ENCODE measurements around the gene SRGAP3.

- TF ChIP-seq, protein P1, sequence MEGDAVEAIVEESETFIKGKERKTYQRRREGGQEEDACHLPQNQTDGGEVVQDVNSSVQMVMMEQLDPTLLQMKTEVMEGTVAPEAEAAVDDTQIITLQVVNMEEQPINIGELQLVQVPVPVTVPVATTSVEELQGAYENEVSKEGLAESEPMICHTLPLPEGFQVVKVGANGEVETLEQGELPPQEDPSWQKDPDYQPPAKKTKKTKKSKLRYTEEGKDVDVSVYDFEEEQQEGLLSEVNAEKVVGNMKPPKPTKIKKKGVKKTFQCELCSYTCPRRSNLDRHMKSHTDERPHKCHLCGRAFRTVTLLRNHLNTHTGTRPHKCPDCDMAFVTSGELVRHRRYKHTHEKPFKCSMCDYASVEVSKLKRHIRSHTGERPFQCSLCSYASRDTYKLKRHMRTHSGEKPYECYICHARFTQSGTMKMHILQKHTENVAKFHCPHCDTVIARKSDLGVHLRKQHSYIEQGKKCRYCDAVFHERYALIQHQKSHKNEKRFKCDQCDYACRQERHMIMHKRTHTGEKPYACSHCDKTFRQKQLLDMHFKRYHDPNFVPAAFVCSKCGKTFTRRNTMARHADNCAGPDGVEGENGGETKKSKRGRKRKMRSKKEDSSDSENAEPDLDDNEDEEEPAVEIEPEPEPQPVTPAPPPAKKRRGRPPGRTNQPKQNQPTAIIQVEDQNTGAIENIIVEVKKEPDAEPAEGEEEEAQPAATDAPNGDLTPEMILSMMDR (IDR thresholded peaks at IDR 0.05; ENCODE audit: low read length) = no peak
- TF ChIP-seq EZH2 (IDR thresholded peaks at IDR 0.05; ENCODE audit: borderline replicate concordance, low read length) = no peak
Measured at GRCh38 chr3:8932507-8932906, 316.9 kb downstream of the SRGAP3 start.
